ENCODE data around the gene ECD. TPM values are rescaled to one million over a fixed set of nuclear protein-coding genes. Genes with fewer than 3 reads are reported as not detected.

ECD gene
- total RNA-seq, 1 donor from 2014 or later = 32.3 TPM

DNA sequence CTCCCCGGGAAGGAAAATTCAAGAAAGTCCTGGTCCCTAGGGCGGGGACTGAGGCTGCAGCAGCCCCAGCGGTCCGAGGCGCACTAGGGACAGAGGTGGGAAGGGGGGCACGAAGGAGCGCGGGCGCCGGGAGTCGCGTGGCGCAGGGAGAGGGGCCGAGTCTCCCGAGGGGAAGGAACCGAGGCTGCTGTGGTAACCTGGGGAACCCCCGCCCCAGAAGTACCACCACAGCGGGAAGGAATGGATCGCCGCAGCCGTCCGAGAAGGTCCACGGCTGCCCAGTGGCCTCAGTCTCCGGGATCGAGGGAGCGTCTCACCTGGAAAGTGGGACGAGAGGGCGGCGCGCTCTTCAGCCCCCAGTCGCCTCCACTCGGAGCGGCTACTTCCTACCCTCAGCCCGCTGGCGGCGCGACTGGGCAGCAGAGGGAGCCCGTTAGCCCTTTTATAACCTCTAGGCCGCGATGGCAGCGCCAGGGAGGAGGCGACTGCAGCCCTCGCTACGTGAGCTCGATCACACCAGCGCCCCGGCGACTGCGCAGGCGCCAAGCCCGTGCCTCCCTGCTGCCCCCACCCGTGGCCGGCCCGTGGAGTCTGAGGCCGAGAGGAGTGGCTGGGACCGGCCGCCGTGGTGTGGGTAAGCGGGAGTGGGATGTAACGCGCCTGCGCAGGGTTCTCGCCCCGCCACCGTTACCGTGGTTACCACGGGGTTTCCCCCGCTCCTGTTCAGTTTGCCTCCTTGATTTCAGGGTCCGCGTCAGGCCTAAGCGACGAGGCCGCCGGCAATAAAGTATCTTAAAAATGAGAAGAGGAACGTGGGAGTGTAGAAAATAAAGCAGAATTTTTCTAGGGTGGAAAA, 71.1 kb downstream of the ECD start, which contains the start of gene P4HA1:
Gene P4HA1, minus strand, starts transcription at position 418 of the 856 bp plus-strand sequence. CDS start 21,983 bp downstream, outside the sequence.
- Mint-ChIP-seq H3K36me3 (ENCODE audit: unreplicated experiment) (no peaks in the 10 kb centered on the region), H3K9me3 (ENCODE audit: unreplicated experiment) (no peaks in the 10 kb centered on the region), H3K4me1 (ENCODE audit: unreplicated experiment) (peaks cover 30% of the 10 kb centered on the region), H3K27ac (ENCODE audit: unreplicated experiment) (peak within 1 kb of the TSS; percentile 92), H3K27me3 (ENCODE audit: unreplicated experiment) (no peaks in the 10 kb centered on the region), H3K4me3 (ENCODE audit: unreplicated experiment) (peak within 1 kb of the TSS; percentile 88)
- peak; percentile 100 for DNase-seq (ENCODE audit: extremely low spot score, unreplicated experiment)
- TF ChIP-seq, protein P1, sequence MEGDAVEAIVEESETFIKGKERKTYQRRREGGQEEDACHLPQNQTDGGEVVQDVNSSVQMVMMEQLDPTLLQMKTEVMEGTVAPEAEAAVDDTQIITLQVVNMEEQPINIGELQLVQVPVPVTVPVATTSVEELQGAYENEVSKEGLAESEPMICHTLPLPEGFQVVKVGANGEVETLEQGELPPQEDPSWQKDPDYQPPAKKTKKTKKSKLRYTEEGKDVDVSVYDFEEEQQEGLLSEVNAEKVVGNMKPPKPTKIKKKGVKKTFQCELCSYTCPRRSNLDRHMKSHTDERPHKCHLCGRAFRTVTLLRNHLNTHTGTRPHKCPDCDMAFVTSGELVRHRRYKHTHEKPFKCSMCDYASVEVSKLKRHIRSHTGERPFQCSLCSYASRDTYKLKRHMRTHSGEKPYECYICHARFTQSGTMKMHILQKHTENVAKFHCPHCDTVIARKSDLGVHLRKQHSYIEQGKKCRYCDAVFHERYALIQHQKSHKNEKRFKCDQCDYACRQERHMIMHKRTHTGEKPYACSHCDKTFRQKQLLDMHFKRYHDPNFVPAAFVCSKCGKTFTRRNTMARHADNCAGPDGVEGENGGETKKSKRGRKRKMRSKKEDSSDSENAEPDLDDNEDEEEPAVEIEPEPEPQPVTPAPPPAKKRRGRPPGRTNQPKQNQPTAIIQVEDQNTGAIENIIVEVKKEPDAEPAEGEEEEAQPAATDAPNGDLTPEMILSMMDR (IDR thresholded peaks at IDR 0.05) = peak; percentile 76

- Mint-ChIP-seq H3K27ac (ENCODE audit: unreplicated experiment) (peak overlapping the region; percentile 92), H3K4me1 (ENCODE audit: unreplicated experiment) (peaks cover 33% of the 10 kb centered on the region), H3K36me3 (ENCODE audit: unreplicated experiment) (no peaks in the 10 kb centered on the region), H3K27me3 (ENCODE audit: unreplicated experiment) (no peaks in the 10 kb centered on the region), H3K4me3 (ENCODE audit: unreplicated experiment) (peak overlapping the region; percentile 88), H3K9me3 (ENCODE audit: unreplicated experiment) (no peaks in the 10 kb centered on the region)
- DNase-seq (ENCODE audit: extremely low spot score, unreplicated experiment) = peak; percentile 89
- TF ChIP-seq, protein P1 (IDR thresholded peaks at IDR 0.05) = no peak
Measured at GRCh38 chr10:73096041-73096448, 71.8 kb downstream of the ECD start.

DNA sequence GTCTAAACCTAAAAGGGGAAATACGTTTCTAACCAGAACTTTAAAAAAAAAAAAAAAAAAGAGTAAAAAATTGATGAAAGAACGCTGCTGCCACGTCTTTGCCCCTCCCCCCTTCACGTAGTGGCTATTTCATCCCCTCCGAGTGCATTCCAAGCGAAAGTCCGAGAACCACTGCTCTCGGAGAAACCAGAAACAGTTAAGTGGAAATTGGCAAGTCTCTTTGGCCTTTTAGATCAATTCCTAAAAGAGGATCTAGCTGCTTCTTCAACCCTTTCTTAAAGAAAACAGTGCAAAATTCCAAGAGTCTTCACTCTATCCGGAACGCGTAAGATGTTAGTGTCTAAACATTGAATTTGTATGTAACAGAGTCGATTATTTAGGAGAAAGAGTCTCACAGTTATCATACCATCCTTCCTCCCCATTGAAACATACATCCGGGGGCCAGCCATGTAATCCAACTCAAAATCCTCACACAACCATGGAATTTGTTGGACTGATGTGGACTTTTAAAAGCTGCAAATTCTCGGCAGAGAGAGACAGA, 72.3 kb downstream of the ECD start:
- peak; percentile 87 for DNase-seq (ENCODE audit: extremely low spot score, unreplicated experiment)
- TF ChIP-seq, protein P1 (IDR thresholded peaks at IDR 0.05) = no peak
- Mint-ChIP-seq H3K36me3 (ENCODE audit: unreplicated experiment) (no peaks in the 10 kb centered on the region), H3K9me3 (ENCODE audit: unreplicated experiment) (no peaks in the 10 kb centered on the region), H3K27ac (ENCODE audit: unreplicated experiment) (peak overlapping the region; percentile 92), H3K4me3 (ENCODE audit: unreplicated experiment) (peak overlapping the region; percentile 88), H3K4me1 (ENCODE audit: unreplicated experiment) (peaks cover 33% of the 10 kb centered on the region), H3K27me3 (ENCODE audit: unreplicated experiment) (no peaks in the 10 kb centered on the region)

DNA sequence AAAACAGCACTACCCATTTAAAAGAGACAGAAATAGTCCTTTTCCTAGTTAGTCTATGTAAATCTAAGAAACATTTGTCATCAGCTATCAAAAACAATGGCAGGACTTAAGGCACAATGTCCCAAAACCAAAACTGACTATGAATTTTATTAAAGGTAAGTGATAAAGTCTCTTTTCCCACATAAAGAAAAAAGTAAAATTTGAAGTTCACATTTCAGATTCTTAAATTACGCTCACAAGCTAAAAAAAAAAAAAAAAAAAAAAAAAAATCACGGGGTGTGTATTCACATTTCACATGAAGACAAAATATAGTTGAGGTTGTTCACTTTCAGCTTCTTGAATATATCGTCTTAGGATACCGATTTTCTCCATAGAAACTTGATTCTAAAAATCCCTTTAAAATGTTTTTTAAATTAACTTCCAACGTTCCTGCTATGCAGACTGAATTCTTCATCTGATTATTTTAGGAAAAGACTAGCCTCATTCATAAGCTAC, 72.8 kb downstream of the ECD start:
- Mint-ChIP-seq H3K36me3 (ENCODE audit: unreplicated experiment) (no peaks in the 10 kb centered on the region), H3K4me1 (ENCODE audit: unreplicated experiment) (peaks cover 33% of the 10 kb centered on the region), H3K9me3 (ENCODE audit: unreplicated experiment) (no peaks in the 10 kb centered on the region), H3K27me3 (ENCODE audit: unreplicated experiment) (no peaks in the 10 kb centered on the region), H3K4me3 (ENCODE audit: unreplicated experiment) (peak overlapping the region; percentile 88), H3K27ac (ENCODE audit: unreplicated experiment) (peak overlapping the region; percentile 92)
- TF ChIP-seq, protein P1 (IDR thresholded peaks at IDR 0.05) = no peak
- no peak for DNase-seq (ENCODE audit: extremely low spot score, unreplicated experiment)
